ENCODE results near the gene CYP4V2.

DNA sequence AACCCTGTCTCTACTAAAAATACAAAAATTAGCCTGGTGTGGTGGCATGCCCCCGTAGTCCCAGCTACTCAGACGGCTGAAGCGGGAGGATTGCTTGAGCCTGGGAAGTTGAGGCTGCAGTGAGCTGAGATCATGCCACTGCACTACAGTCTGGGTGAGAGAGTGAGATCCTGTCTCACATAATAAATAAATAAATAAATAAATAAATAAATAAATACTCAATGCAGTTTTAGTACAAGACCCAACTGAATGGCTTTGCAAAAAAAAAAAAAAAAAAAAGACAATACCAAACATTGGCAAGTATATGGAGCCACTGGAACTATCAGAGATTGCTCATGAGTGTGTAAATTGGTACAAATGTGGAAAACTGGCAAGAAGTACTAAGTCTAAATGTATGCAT is 3.3 kb upstream of the CYP4V2 start:
- TF ChIP-seq EZH2 (IDR thresholded peaks at IDR 0.05; ENCODE audit: insufficient read depth, low read length): no peak
- TF ChIP-seq, protein P1, sequence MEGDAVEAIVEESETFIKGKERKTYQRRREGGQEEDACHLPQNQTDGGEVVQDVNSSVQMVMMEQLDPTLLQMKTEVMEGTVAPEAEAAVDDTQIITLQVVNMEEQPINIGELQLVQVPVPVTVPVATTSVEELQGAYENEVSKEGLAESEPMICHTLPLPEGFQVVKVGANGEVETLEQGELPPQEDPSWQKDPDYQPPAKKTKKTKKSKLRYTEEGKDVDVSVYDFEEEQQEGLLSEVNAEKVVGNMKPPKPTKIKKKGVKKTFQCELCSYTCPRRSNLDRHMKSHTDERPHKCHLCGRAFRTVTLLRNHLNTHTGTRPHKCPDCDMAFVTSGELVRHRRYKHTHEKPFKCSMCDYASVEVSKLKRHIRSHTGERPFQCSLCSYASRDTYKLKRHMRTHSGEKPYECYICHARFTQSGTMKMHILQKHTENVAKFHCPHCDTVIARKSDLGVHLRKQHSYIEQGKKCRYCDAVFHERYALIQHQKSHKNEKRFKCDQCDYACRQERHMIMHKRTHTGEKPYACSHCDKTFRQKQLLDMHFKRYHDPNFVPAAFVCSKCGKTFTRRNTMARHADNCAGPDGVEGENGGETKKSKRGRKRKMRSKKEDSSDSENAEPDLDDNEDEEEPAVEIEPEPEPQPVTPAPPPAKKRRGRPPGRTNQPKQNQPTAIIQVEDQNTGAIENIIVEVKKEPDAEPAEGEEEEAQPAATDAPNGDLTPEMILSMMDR (IDR thresholded peaks at IDR 0.05; ENCODE audit: insufficient read depth, low read depth, low read length): no peak
